ENCODE measurements around the gene ABHD16B. TPM values are rescaled to one million over a fixed set of nuclear protein-coding genes. Genes with fewer than 3 reads are reported as not detected.
A peak's percentile ranks its signal among the peaks of the same experiment; 100 is the strongest.

The ABHD16B gene
- total and polyA plus RNA-seq, 2 of the 13 experiments (the other 11 are each of a cell fraction or from before 2014, with no cell fraction given): not detected

- TF ChIP-seq ARID5B (CRISPR knock-in tag; IDR thresholded peaks at IDR 0.05) (peak; percentile 70; the same call in 1 of the 2 replicates), TP53 (CRISPR knock-in tag; conservative IDR thresholded peaks at IDR 0.05) (peak; percentile 77), MATR3 (CRISPR knock-in tag; IDR thresholded peaks at IDR 0.05) (no peak), WIZ (CRISPR knock-in tag; IDR thresholded peaks at IDR 0.05) (no peak), KLF15 (CRISPR knock-in tag; IDR thresholded peaks at IDR 0.05; ENCODE audit: borderline replicate concordance) (no peak), ZNF260 (CRISPR knock-in tag; IDR thresholded peaks at IDR 0.05; ENCODE audit: borderline replicate concordance, low read depth) (no peak), CENPT (CRISPR knock-in tag; IDR thresholded peaks at IDR 0.05; ENCODE audit: low read depth) (no peak), FOXA1 (IDR thresholded peaks at IDR 0.05) (no peak), FOXA1 (CRISPR knock-in tag; IDR thresholded peaks at IDR 0.05) (peak; percentile 87), ZHX1 (CRISPR knock-in tag; IDR thresholded peaks at IDR 0.05; ENCODE audit: low read depth) (peak; percentile 77; the same call in 1 of the 2 replicates), ZNF691 (CRISPR knock-in tag; IDR thresholded peaks at IDR 0.05; ENCODE audit: borderline replicate concordance, low read depth) (peak; percentile 74; the same call in 1 of the 2 replicates), MXD3 (CRISPR knock-in tag; IDR thresholded peaks at IDR 0.05) (peak; percentile 30; the same call in 1 of the 2 replicates), KLF12 (CRISPR knock-in tag; IDR thresholded peaks at IDR 0.05; ENCODE audit: borderline replicate concordance) (peak; percentile 79; the same call in 1 of the 2 replicates), MTERF4 (CRISPR knock-in tag; IDR thresholded peaks at IDR 0.05) (0 out of 2 replicates have a peak, but pooled peaks have one; percentile 50), JUNB (CRISPR knock-in tag; IDR thresholded peaks at IDR 0.05; ENCODE audit: borderline replicate concordance) (no peak), JUN (CRISPR knock-in tag; IDR thresholded peaks at IDR 0.05) (peak; percentile 65; the same call in 1 of the 2 replicates), ZNF724P (CRISPR knock-in tag; IDR thresholded peaks at IDR 0.05; ENCODE audit: borderline replicate concordance) (peak; percentile 46; the same call in 1 of the 2 replicates), ZNF510 (CRISPR knock-in tag; IDR thresholded peaks at IDR 0.05; ENCODE audit: low read depth) (peak; percentile 59; the same call in 1 of the 2 replicates), ZNF790 (CRISPR knock-in tag; IDR thresholded peaks at IDR 0.05; ENCODE audit: borderline replicate concordance) (0 out of 2 replicates have a peak, but pooled peaks have one; percentile 49), ZC3H13 (CRISPR knock-in tag; IDR thresholded peaks at IDR 0.05) (no peak)
These were observed 35.2 kb downstream of the ABHD16B start (continued) for GRCh38 chr20:63896264-63897105.

Data from HepG2 (cell line).